Measurements from ENCODE around the gene HOXC5.
A peak's percentile ranks its signal among the peaks of the same experiment; 100 is the strongest.

Gene HOXC5

DNA sequence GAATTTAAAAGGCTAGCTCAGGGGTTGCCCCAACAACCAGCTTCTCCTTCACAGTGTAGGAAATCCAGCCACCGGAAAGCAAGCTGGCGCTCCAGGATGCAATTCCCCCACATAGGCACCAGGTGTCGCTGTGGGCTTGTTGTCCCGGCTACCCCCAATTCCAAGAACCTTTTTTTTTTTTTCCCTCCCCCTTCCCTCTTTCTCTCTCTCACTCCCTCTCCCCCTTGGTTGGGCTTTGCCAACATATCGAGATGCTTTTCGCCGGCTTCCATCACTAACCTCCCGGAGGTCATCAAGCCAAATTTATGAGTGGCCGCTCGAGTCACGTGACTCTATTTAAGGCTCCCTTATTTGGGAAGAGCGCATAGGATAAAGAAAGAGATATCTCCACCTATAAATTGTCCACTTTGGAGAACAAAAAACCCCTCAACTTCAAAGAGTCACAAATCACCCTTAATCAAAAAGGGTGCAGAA is at the start of gene HOXC5:
TSS of gene HOXC5 (plus strand) at position 424 of the 474 bp plus-strand sequence. CDS start 73 bp downstream, outside the sequence.
- no peak within 1 kb of the TSS for H3K4me2 ChIP-seq
- no peak within 1 kb of the TSS for H3K27ac ChIP-seq
- H4K20me1 ChIP-seq: peaks cover 0 to 89% (median 62%) of the 10 kb centered on the region in 11 experiments; a peak in 17 of 22 replicates
- TF ChIP-seq Cebpa-rat (IDR thresholded peaks at IDR 0.05): no peak
- H3K9me3 ChIP-seq (replicated peaks in 1 of 11): peaks cover 17 to 43% (median 27%) of the 10 kb centered on the region in 11 experiments
- H3K4me3 ChIP-seq: peak within 1 kb of the TSS in 7 of 10 experiments; percentile 0 to 58 (median 27); a peak in 9 of 20 replicates
- peaks cover 0 to 10% (median 8%) of the 10 kb centered on the region in 10 experiments; a peak in 8 of 20 replicates for H3K4me1 ChIP-seq
- H3K36me3 ChIP-seq: no peaks in the 10 kb centered on the region
- peaks cover 100% of the 10 kb centered on the region in 11 experiments for H3K27me3 ChIP-seq
- no peak within 1 kb of the TSS for H3K9ac ChIP-seq

DNA sequence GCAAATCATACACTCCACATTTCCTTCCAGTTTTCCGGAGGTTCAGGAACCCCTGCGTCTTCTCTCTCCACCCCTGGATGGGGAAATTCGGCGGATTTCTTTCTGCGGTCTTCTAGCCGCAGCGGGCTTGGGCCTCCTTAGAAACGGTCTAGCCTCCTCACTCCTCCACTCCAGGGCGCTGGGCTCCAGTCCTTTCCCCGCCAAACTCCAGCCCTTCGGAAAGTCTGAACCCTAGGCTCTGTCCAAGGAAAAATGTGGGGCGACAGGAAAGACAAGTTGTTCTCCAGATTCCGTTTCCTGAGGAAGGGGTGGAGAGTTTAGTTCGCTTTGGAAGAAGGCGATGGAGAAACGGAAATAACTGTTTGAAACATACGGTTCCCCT is 49.3 kb upstream of the HOXC5 start:
- Histone ChIP-seq H4K20me1 (peaks cover 0 to 90% (median 78%) of the 10 kb centered on the region in 11 experiments; a peak in 17 of 22 replicates), H3K9me3 (replicated peaks in 1 of 11) (peaks cover 6 to 73% (median 27%) of the 10 kb centered on the region in 11 experiments; a peak in 20 of 22 replicates), H3K4me3 (peak overlapping the region in 4 of 10 experiments; percentile 1 to 34 (median 12); a peak in 2 of 20 replicates), H3K4me1 (peaks cover 0 to 9% (median 0%) of the 10 kb centered on the region in 10 experiments; a peak in 3 of 20 replicates), H3K27me3 (peaks cover 99 to 100% (median 100%) of the 10 kb centered on the region in 11 experiments), H3K36me3 (no peaks in the 10 kb centered on the region), H3K9ac (no peak overlapping the region), H3K4me2 (peak overlapping the region in 3 of 11 experiments; percentile 15 to 45 (median 24); a peak in 4 of 22 replicates), H3K27ac (no peak overlapping the region)
- TF ChIP-seq Cebpa-rat (IDR thresholded peaks at IDR 0.05): no peak

- no peaks in the 10 kb centered on the region for H3K36me3 ChIP-seq
- H3K27ac ChIP-seq: no peak overlapping the region
- peak overlapping the region in 3 of 10 experiments; percentile 1 to 34 (median 13); a peak in 2 of 20 replicates for H3K4me3 ChIP-seq
- H3K9ac ChIP-seq: no peak overlapping the region
- H3K27me3 ChIP-seq: peaks cover 99 to 100% (median 100%) of the 10 kb centered on the region in 11 experiments
- H4K20me1 ChIP-seq: peaks cover 0 to 93% (median 83%) of the 10 kb centered on the region in 11 experiments; a peak in 17 of 22 replicates
- peak overlapping the region in 3 of 11 experiments; percentile 15 to 45 (median 24); a peak in 4 of 22 replicates for H3K4me2 ChIP-seq
- H3K4me1 ChIP-seq: peaks cover 0 to 12% (median 0%) of the 10 kb centered on the region in 10 experiments; a peak in 4 of 20 replicates
- H3K9me3 ChIP-seq (replicated peaks in 1 of 11): peaks cover 6 to 68% (median 27%) of the 10 kb centered on the region in 11 experiments; a peak in 20 of 22 replicates
- TF ChIP-seq Cebpa-rat (IDR thresholded peaks at IDR 0.05): no peak
These were observed 48.8 kb upstream of the HOXC5 start for GRCh38 chr12:53983950-53984572.

DNA sequence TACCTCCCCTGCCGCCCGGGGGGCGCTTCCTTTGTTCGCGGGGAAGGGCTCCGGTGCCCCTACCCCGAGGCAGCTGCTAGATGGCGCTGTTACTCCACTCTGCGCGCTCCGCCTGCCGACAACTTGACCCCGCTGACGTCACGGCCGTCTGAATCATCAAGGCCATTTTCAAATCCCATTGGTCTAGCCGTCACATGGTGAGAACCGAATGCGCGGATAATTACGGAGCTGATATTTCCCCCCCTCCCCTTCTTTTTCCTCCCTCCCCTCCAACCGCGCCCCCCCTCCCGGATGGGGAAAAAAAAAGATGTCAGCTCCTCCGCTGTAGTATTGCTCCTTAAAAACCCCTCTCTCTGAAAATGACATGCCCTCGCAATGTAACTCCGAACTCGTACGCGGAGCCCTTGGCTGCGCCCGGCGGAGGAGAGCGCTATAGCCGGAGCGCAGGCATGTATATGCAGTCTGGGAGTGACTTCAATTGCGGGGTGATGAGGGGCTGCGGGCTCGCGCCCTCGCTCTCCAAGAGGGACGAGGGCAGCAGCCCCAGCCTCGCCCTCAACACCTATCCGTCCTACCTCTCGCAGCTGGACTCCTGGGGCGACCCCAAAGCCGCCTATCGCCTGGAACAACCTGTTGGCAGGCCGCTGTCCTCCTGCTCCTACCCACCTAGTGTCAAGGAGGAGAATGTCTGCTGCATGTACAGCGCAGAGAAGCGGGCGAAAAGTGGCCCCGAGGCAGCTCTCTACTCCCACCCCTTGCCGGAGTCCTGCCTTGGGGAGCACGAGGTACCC is 47.8 kb upstream of the HOXC5 start, which contains the start of gene HOXC10:
TSS of gene HOXC10 (plus strand) at position 246 of the 791 bp plus-strand sequence. CDS start at position 360, 114 bp downstream.
- TF ChIP-seq Cebpa-rat (IDR thresholded peaks at IDR 0.05): no peak
- peak within 1 kb of the TSS in 3 of 10 experiments; percentile 1 to 34 (median 13); a peak in 2 of 20 replicates for H3K4me3 ChIP-seq
- H3K27me3 ChIP-seq: peaks cover 99 to 100% (median 100%) of the 10 kb centered on the region in 11 experiments
- peaks cover 6 to 58% (median 26%) of the 10 kb centered on the region in 11 experiments; a peak in 20 of 22 replicates for H3K9me3 ChIP-seq (replicated peaks in 1 of 11)
- peaks cover 0 to 91% (median 86%) of the 10 kb centered on the region in 11 experiments; a peak in 17 of 22 replicates for H4K20me1 ChIP-seq
- no peaks in the 10 kb centered on the region for H3K36me3 ChIP-seq
- H3K4me1 ChIP-seq: peaks cover 0 to 17% (median 0%) of the 10 kb centered on the region in 10 experiments; a peak in 4 of 20 replicates
- peak within 1 kb of the TSS in 3 of 11 experiments; percentile 15 to 45 (median 24); a peak in 4 of 22 replicates for H3K4me2 ChIP-seq
- H3K27ac ChIP-seq: no peak within 1 kb of the TSS
- no peak within 1 kb of the TSS for H3K9ac ChIP-seq

DNA sequence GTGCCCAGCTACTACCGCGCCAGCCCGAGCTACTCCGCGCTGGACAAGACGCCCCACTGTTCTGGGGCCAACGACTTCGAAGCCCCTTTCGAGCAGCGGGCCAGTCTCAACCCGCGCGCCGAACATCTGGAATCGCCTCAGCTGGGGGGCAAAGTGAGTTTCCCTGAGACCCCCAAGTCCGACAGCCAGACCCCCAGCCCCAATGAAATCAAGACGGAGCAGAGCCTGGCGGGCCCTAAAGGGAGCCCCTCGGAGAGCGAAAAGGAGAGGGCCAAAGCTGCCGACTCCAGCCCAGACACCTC is 47.2 kb upstream of the HOXC5 start:
- no peaks in the 10 kb centered on the region for H3K36me3 ChIP-seq
- H4K20me1 ChIP-seq: peaks cover 0 to 91% (median 86%) of the 10 kb centered on the region in 11 experiments; a peak in 17 of 22 replicates
- no peak overlapping the region for H3K9ac ChIP-seq
- H3K27me3 ChIP-seq: peaks cover 99 to 100% (median 100%) of the 10 kb centered on the region in 11 experiments
- H3K9me3 ChIP-seq (replicated peaks in 1 of 11): peaks cover 6 to 56% (median 26%) of the 10 kb centered on the region in 11 experiments; a peak in 20 of 22 replicates
- H3K4me3 ChIP-seq: no peak overlapping the region
- H3K4me1 ChIP-seq: peaks cover 0 to 17% (median 0%) of the 10 kb centered on the region in 10 experiments; a peak in 4 of 20 replicates
- no peak overlapping the region for H3K4me2 ChIP-seq
- no peak for TF ChIP-seq Cebpa-rat (IDR thresholded peaks at IDR 0.05)
- H3K27ac ChIP-seq: no peak overlapping the region

DNA sequence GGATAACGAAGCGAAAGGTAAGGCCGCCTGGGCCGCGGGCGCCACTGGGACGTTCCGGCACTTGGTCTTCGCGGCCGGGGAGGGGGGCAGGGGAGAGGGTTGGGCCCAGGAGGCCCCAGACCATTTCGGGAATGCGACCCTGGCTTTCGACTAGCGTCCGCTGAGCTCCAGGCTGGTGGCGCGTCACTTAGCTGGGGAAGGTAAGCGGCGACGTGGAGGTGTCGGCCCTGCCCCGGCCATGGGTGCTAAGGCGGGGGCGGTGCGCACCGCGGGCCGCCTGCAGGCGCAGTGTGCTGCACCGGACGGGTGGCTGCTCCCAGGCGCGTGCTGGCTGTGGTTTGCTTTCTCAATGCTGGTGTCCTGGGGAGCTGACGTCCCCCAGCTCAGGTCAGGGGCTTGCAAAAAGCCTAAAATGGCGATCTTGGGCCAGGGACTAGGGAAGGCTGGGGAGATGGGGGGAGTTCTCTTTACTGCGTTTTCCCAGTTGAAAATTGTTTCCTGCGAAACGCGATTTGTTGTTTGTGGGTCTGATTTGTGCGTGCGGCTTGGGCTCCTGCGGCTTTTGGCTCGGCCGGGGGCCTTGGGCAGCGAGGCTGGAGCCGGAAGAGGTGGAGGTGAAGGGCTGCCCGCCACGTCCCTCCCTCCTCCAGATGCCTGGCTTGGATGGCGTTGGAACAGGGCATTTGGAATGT is 46.7 kb upstream of the HOXC5 start:
- Histone ChIP-seq H3K36me3 (no peaks in the 10 kb centered on the region), H3K27ac (no peak overlapping the region), H3K4me3 (no peak overlapping the region), H3K4me1 (peaks cover 0 to 17% (median 0%) of the 10 kb centered on the region in 10 experiments; a peak in 4 of 20 replicates), H3K9me3 (replicated peaks in 1 of 11) (peaks cover 6 to 56% (median 26%) of the 10 kb centered on the region in 11 experiments; a peak in 20 of 22 replicates), H3K4me2 (no peak overlapping the region), H3K27me3 (peaks cover 99 to 100% (median 100%) of the 10 kb centered on the region in 11 experiments), H4K20me1 (peaks cover 0 to 91% (median 86%) of the 10 kb centered on the region in 11 experiments; a peak in 17 of 22 replicates), H3K9ac (no peak overlapping the region)
- no peak for TF ChIP-seq Cebpa-rat (IDR thresholded peaks at IDR 0.05)

DNA sequence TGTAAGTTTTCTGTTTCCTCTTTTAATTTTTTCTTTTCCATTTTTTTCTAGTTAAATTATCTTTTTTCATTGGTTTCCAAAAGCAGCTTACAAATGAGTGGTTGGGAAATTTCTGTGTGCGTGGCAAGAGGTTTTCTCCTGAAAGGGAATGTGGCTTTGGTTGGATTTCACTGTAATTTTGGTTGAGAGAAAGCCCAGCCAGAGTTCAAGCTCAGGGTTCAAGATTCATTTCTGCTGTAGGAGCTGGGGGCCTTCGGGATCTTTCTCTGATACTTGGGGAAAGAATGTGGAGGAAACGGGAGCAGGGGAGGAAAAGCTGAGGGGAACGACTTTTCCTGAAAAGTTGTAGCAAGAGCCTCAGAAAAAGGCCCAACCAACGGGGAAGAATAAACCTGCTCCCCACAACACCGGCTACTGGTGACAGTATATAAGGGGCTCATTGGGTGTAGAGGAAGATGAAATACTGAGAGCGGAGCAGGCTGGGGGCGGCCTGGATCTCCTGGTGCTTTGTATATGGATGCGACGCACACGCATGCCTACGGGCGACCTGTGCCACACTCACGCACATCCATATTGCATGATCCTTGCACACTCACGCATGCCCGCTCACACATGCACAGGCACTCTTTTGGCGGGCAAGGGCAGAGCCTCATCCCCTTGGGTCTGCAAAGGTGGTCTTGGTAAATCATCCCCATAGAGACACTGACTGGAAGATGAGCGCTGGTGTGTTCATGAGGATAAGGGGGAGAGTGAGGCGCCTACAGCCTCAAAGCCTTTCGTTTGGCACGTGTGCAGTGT is 46.0 kb upstream of the HOXC5 start:
- peaks cover 99 to 100% (median 100%) of the 10 kb centered on the region in 11 experiments for H3K27me3 ChIP-seq
- H3K4me1 ChIP-seq: peaks cover 0 to 17% (median 0%) of the 10 kb centered on the region in 10 experiments; a peak in 4 of 20 replicates
- H3K36me3 ChIP-seq: no peaks in the 10 kb centered on the region
- H3K27ac ChIP-seq: no peak overlapping the region
- no peak overlapping the region for H3K9ac ChIP-seq
- peaks cover 0 to 91% (median 87%) of the 10 kb centered on the region in 11 experiments; a peak in 17 of 22 replicates for H4K20me1 ChIP-seq
- no peak overlapping the region for H3K4me2 ChIP-seq
- no peak overlapping the region for H3K4me3 ChIP-seq
- H3K9me3 ChIP-seq (replicated peaks in 1 of 11): peaks cover 6 to 51% (median 26%) of the 10 kb centered on the region in 11 experiments; a peak in 20 of 22 replicates
- TF ChIP-seq Cebpa-rat (IDR thresholded peaks at IDR 0.05): no peak
